Glutamatergic neuron (in vitro differentiated cells): ENCODE measurements around the gene DCAF12. TPM values are rescaled to one million over a fixed set of nuclear protein-coding genes. Genes with fewer than 3 reads are reported as not detected.
"Not testable (repeated sequence)": the region's sequence is repeated elsewhere in the genome, so short reads cannot be mapped to it uniquely, and the experiment has no call there.

Experiments
- DNase-seq: peaks from one replicate; pipeline ENCODE4 v3.0.0; 2022
- H3K27ac Mint-ChIP-seq: one replicate; pipeline ENCODE4 v1.8.0; 2020; ENCODE audit warnings: mild to moderate bottlenecking, mixed read lengths, inconsistent platforms; ENCODE audit not compliant: unreplicated experiment
- H3K27me3 Mint-ChIP-seq: one replicate; pipeline ENCODE4 v1.8.0; 2020; ENCODE audit warnings: mild to moderate bottlenecking, moderate library complexity, mixed read lengths, inconsistent platforms; ENCODE audit not compliant: unreplicated experiment
- H3K36me3 Mint-ChIP-seq: one replicate; pipeline ENCODE4 v1.8.0; 2020; ENCODE audit warnings: mild to moderate bottlenecking, mixed read lengths, inconsistent platforms; ENCODE audit not compliant: unreplicated experiment
- H3K4me1 Mint-ChIP-seq: one replicate; pipeline ENCODE4 v1.8.0; 2020; ENCODE audit warnings: mild to moderate bottlenecking, low read depth, mixed read lengths, inconsistent platforms; ENCODE audit not compliant: unreplicated experiment
- H3K4me3 Mint-ChIP-seq: one replicate; pipeline ENCODE4 v1.8.0; 2020; ENCODE audit warnings: mild to moderate bottlenecking, mixed read lengths, inconsistent platforms; ENCODE audit not compliant: unreplicated experiment
- H3K9me3 Mint-ChIP-seq: one replicate; pipeline ENCODE4 v1.8.0; 2020; ENCODE audit warnings: mild to moderate bottlenecking, moderate library complexity, mixed read lengths, inconsistent platforms; ENCODE audit not compliant: unreplicated experiment
- CTCF ChIP-seq: fragments of 200-600 bp; sonication (generic); IDR thresholded peaks from one replicate; pipeline ENCODE4 v1.5.0; 2021; ENCODE audit not compliant: partially characterized antibody, unreplicated experiment
- total RNA-seq: library from RNA; stranded (reverse); fragmentation: NEBNext Ultra II Directional; extraction: Animal tissue kit (Norgen Biotek cat#: 25700); gene quantifications from one replicate; pipeline ENCODE4 v1.2.1, GENCODE V29; 2021; ENCODE audit not compliant: unreplicated experiment

DCAF12 gene
- total RNA-seq, 1 donor from 2014 or later = 37.9 TPM

GRCh38 chr9:34139477-34140146 lies 13.1 kb upstream of the DCAF12 start:
- peaks cover 2% of the 10 kb centered on the region for H3K27me3 Mint-ChIP-seq
- TF ChIP-seq CTCF = no peak
- H3K27ac Mint-ChIP-seq = peak overlapping the region; percentile 57
- no peak for DNase-seq
- peaks cover 2% of the 10 kb centered on the region for H3K4me1 Mint-ChIP-seq
- no peak overlapping the region for H3K4me3 Mint-ChIP-seq
- peaks cover 1% of the 10 kb centered on the region for H3K9me3 Mint-ChIP-seq
- H3K36me3 Mint-ChIP-seq = no peaks in the 10 kb centered on the region

GRCh38 chr9:34138644-34139043 lies 12.1 kb upstream of the DCAF12 start:
- not testable (repeated sequence) for DNase-seq, H3K9me3 Mint-ChIP-seq, H3K4me1 Mint-ChIP-seq, H3K27me3 Mint-ChIP-seq, H3K36me3 Mint-ChIP-seq
- Mint-ChIP-seq H3K4me3 (peak overlapping the region; percentile 49), H3K27ac (peak overlapping the region; percentile 78)

GRCh38 chr9:34134521-34134920 lies 8.0 kb upstream of the DCAF12 start:
- H3K4me1 Mint-ChIP-seq = peaks cover 2% of the 10 kb centered on the region
- H3K4me3 Mint-ChIP-seq = no peak overlapping the region
- TF ChIP-seq CTCF = no peak
- H3K9me3 Mint-ChIP-seq = no peaks in the 10 kb centered on the region
- DNase-seq = no peak
- peaks cover 2% of the 10 kb centered on the region for H3K27me3 Mint-ChIP-seq
- no peaks in the 10 kb centered on the region for H3K36me3 Mint-ChIP-seq
- H3K27ac Mint-ChIP-seq = no peak overlapping the region

- peaks cover 2% of the 10 kb centered on the region for H3K27me3 Mint-ChIP-seq
- no peak overlapping the region for H3K27ac Mint-ChIP-seq
- DNase-seq = no peak
- TF ChIP-seq CTCF = no peak
- H3K9me3 Mint-ChIP-seq = no peaks in the 10 kb centered on the region
- H3K36me3 Mint-ChIP-seq = no peaks in the 10 kb centered on the region
- no peaks in the 10 kb centered on the region for H3K4me1 Mint-ChIP-seq
- no peak overlapping the region for H3K4me3 Mint-ChIP-seq
Measured at GRCh38 chr9:34133436-34133949, 7.0 kb upstream of the DCAF12 start.

GRCh38 chr9:34131571-34131970 lies 5.1 kb upstream of the DCAF12 start:
- Mint-ChIP-seq H3K27me3 (peaks cover 6% of the 10 kb centered on the region), H3K36me3 (no peaks in the 10 kb centered on the region), H3K27ac (no peak overlapping the region), H3K9me3 (peaks cover 4% of the 10 kb centered on the region), H3K4me1 (peaks cover 3% of the 10 kb centered on the region), H3K4me3 (no peak overlapping the region)
- no peak for DNase-seq
- no peak for TF ChIP-seq CTCF
